GM06990 (cell line): Measurements from ENCODE around the gene B3GNT3.
"Not testable (repeated sequence)": the region's sequence is repeated elsewhere in the genome, so short reads cannot be mapped to it uniquely, and the experiment has no call there.

ENCODE experiments used
- DNase-seq: peaks from one replicate; pipeline ENCODE4 v3.0.0-alpha.2; 2011; ENCODE audit not compliant: insufficient read length; ENCODE audit errors: extremely low read depth
- H3K27me3 ChIP-seq: replicated peaks from 2 replicates; pipeline ENCODE4 v1.6.0; 2011; ENCODE audit warnings: low read length; ENCODE audit not compliant: control insufficient read depth, insufficient read depth
- H3K36me3 ChIP-seq: 2 replicates; pipeline ENCODE4 v1.5.1; 2011; ENCODE audit warnings: low read length; ENCODE audit not compliant: control insufficient read depth, insufficient read depth
- H3K4me3 ChIP-seq: replicated peaks from 2 replicates; pipeline ENCODE4 v1.5.1; 2011; ENCODE audit warnings: low read depth, mild to moderate bottlenecking, control low read depth, low read length
- TF ChIP-seq, protein P1 (sequence below): IDR thresholded peaks from 2 replicates; pipeline ENCODE4 v1.5.1; 2011; ENCODE audit warnings: low read length, control low read depth, mild to moderate bottlenecking, inconsistent platforms; ENCODE audit not compliant: insufficient read depth, poor library complexity, severe bottlenecking

B3GNT3 gene

DNA sequence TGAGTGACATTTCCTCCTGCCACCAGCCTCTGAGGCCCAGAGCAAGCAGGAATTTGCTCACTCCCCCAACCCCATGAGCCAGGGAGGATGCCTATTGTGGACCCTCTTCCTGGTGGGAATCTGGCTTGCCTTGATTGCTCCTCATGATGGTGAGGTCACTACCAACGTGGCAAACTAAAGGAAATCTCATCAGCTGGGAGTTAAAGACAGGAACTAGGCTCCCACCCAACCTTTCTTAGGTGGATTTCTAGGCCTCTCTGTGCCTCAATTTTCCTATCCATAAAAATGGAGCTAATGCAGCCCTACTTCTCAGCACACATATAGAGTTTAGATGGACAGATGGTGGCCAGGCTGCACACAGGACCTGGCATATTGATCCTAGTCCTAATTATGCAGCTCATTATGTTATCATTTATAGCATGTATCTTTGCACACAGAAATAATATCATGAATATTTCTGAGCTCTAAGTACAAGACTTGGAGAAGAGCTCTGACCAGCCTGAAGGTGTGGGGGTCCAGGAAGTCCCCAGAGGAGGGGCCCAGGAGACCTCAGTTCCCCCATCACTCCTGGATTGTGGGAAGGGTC, 2.0 kb downstream of the B3GNT3 start:
- TF ChIP-seq, protein P1, sequence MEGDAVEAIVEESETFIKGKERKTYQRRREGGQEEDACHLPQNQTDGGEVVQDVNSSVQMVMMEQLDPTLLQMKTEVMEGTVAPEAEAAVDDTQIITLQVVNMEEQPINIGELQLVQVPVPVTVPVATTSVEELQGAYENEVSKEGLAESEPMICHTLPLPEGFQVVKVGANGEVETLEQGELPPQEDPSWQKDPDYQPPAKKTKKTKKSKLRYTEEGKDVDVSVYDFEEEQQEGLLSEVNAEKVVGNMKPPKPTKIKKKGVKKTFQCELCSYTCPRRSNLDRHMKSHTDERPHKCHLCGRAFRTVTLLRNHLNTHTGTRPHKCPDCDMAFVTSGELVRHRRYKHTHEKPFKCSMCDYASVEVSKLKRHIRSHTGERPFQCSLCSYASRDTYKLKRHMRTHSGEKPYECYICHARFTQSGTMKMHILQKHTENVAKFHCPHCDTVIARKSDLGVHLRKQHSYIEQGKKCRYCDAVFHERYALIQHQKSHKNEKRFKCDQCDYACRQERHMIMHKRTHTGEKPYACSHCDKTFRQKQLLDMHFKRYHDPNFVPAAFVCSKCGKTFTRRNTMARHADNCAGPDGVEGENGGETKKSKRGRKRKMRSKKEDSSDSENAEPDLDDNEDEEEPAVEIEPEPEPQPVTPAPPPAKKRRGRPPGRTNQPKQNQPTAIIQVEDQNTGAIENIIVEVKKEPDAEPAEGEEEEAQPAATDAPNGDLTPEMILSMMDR: no peak
- no peak for DNase-seq
- no peak overlapping the region for H3K4me3 ChIP-seq
- no peaks in the 10 kb centered on the region; the same call in 1 of the 2 replicates for H3K27me3 ChIP-seq
- H3K36me3 ChIP-seq: no peaks in the 10 kb centered on the region

DNA sequence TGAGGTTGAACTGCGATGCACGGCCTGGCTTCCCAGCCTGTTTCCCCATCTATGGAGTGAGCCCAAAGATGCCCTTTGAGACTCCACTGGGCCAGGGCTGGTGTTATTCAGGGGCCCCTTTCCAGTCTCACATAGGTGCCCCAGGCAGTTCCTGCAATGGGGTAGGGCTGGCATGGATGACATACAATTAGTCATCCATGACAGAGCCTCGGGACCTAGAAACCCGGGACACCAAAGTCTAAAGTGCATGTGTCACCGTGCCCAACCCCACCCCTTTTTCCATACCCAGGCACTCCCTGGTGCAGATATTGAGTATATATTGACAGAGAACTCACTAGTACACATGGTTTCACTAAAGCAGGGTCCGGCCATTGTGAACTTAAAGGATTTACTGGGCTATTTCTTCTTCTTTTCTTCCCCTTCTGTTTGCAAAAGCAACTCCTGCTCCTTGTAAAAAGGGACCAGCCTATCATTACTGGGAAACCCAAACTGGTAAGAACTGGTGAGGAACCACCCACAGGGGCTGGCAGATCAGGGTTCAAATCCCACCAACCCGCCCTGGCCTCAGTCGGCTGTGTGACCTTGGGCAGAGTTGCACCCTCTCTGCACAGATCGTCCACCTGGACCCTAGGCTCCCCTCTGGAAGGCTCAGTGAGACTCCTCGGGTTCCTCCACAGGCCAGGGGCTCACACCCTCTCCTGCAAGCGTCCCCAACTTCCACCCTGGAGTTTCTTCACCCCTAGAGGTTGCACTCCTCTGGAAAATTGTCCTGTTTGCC, 2.7 kb downstream of the B3GNT3 start:
- Histone ChIP-seq H3K36me3 (no peaks in the 10 kb centered on the region), H3K27me3 (no peaks in the 10 kb centered on the region; the same call in 1 of the 2 replicates), H3K4me3 (no peak overlapping the region)
- TF ChIP-seq, protein P1: no peak
- no peak for DNase-seq

DNA sequence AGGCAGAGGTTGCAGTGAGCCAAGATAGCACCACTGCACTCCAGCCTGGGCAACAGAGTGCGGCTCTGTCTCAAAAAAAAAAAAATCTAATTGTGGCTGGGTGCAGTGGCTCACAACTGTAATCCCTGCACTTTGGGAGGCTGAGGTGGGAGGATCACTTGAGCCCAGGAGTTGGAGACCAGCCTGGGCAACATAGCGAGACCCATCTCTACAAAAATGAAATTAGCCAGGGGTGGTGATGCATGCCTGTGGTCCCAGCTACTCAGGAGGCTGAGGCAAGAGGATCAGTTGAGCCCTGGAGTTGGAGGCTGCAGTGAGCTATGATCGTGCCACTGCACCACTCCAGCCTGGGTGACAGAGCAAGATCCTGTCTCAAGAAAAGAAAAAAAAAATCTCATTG, 3.7 kb downstream of the B3GNT3 start:
- H3K27me3 ChIP-seq: not testable (repeated sequence)

DNA sequence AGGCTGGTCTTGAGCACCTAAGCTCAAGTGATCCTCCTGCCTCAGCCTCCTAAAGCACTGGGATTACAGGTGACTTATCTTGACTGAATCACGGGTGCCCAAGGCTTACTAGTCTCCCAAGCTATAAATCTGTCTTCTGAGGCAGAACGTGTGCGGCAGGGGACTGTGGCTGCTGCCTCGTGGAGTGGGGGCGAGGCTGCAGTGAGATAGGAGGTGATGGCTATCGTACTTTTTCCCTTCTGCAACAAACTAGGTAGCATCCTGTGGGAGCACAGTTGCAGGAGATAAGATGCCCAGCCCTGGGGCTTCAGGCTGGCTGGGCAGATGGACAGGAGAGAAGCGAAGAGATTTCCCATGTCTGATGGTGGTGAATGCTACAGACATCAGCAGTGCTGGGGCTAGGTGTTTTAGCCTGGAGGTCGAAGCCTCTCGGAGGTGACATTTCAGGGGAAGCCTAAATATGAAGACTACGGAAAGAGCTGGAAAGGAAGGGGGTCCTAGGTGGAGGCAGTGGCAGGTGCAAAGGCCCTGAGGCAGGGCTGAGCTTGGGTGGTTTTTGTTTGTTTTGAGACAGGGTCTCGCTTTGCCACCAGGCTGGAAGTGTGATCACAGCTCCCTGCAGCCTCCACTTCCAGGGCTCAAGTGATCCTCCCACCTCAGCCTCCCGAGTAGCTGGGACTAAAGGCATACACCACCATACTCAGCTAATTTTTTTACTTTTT, 7.4 kb downstream of the B3GNT3 start:
- no peaks in the 10 kb centered on the region; the same call in 1 of the 2 replicates for H3K27me3 ChIP-seq
- DNase-seq: no peak
- H3K36me3 ChIP-seq: no peaks in the 10 kb centered on the region
- TF ChIP-seq, protein P1: no peak
- H3K4me3 ChIP-seq: no peak overlapping the region

More for the DNA sequence above, 3.7 kb downstream of the B3GNT3 start:
- not testable (repeated sequence) for H3K36me3 ChIP-seq, H3K4me3 ChIP-seq, DNase-seq

DNA sequence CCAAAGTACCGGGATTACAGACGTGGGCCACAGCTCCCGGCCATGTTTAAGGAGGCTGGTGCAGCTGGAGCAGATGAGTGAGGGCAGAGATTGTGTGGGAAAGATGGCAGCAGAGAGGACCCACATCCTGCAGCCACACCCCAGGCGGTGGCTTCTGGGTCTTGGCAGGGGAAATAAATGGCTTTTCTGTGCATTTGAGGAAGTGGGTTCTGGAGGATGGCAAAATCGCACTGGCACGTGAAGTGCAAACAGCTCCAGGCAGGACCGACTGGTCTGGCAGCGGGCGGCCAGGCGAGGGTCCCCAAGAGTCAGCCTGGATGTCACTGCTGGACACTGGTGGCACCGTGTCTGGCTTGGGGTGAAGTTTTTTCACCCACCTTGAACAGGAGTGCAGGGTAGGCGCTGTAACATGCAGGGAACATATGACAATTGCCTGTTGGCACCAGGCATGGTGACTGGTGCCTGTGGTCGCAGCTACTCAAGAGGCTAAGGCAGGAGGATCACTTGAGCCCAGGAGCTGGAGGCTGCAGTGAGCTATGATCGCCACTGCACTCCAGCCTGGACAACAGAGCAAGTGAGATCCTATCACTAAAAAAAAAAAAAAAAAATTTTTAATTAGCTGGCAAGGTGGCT, 8.4 kb downstream of the B3GNT3 start:
- TF ChIP-seq, protein P1: no peak
- H3K27me3 ChIP-seq: 0 out of 2 replicates have a peak, but pooled peaks cover 1% of the 10 kb centered on the region
- no peak for DNase-seq
- no peaks in the 10 kb centered on the region for H3K36me3 ChIP-seq
- no peak overlapping the region for H3K4me3 ChIP-seq
